Measurements from ENCODE around the gene HECTD4. TPM values are rescaled to one million over a fixed set of nuclear protein-coding genes. Genes with fewer than 3 reads are reported as not detected.

The HECTD4 gene
- total and polyA plus RNA-seq, 2 experiments from 2014 or later: 29.4 to 33.7 TPM

DNA sequence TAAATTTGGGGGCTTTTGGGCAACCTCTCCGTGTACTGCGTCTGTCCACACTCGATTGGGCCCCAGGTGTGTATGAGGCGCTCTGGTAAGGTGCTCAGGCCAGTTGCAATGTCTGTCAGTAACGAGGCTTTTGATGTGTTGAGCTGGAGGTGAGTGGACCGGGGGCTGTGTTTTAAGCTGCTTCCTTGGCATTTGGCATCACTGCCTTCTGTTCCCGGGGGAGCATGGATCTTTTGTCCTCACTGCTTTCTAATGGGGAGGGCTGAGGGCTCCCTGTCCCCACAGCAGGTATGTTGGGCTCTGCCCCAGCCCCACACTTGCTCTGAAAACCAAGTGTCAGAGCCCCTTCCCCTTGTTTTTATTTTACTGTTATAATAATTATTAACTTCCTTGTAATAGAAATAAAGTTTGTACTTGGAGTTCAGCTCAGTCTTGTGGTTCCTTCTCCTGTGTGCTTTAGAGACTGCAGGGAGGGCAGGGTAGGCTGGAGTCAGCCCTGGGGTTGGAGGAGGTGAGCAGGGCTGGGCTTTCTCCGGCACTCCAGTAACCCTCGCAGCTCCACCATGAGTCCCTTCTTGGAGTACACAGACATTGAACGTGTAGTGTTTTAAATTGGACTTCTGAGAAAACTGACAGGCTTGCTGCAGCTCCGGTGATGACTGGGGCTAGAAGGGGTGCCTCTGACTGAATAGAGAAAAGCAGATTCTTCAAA lies 228.9 kb downstream of the HECTD4 start:
- peaks cover 35% of the 10 kb centered on the region for H3K36me3 ChIP-seq
- H3K27ac ChIP-seq: peak overlapping the region; percentile 34
- DNase-seq (ENCODE audit: low read depth in 1 of 2, low spot score in 1 of 2): no peak
- no peak overlapping the region for H3K4me3 ChIP-seq
- no peaks in the 10 kb centered on the region for H3K4me1 ChIP-seq (ENCODE audit: low read depth)
- TF ChIP-seq, protein P1, sequence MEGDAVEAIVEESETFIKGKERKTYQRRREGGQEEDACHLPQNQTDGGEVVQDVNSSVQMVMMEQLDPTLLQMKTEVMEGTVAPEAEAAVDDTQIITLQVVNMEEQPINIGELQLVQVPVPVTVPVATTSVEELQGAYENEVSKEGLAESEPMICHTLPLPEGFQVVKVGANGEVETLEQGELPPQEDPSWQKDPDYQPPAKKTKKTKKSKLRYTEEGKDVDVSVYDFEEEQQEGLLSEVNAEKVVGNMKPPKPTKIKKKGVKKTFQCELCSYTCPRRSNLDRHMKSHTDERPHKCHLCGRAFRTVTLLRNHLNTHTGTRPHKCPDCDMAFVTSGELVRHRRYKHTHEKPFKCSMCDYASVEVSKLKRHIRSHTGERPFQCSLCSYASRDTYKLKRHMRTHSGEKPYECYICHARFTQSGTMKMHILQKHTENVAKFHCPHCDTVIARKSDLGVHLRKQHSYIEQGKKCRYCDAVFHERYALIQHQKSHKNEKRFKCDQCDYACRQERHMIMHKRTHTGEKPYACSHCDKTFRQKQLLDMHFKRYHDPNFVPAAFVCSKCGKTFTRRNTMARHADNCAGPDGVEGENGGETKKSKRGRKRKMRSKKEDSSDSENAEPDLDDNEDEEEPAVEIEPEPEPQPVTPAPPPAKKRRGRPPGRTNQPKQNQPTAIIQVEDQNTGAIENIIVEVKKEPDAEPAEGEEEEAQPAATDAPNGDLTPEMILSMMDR (IDR thresholded peaks at IDR 0.05; ENCODE audit: low read depth, low read length): no peak
- H3K27me3 ChIP-seq: no peaks in the 10 kb centered on the region
- H3K9me3 ChIP-seq (ENCODE audit: low read depth): no peaks in the 10 kb centered on the region

DNA sequence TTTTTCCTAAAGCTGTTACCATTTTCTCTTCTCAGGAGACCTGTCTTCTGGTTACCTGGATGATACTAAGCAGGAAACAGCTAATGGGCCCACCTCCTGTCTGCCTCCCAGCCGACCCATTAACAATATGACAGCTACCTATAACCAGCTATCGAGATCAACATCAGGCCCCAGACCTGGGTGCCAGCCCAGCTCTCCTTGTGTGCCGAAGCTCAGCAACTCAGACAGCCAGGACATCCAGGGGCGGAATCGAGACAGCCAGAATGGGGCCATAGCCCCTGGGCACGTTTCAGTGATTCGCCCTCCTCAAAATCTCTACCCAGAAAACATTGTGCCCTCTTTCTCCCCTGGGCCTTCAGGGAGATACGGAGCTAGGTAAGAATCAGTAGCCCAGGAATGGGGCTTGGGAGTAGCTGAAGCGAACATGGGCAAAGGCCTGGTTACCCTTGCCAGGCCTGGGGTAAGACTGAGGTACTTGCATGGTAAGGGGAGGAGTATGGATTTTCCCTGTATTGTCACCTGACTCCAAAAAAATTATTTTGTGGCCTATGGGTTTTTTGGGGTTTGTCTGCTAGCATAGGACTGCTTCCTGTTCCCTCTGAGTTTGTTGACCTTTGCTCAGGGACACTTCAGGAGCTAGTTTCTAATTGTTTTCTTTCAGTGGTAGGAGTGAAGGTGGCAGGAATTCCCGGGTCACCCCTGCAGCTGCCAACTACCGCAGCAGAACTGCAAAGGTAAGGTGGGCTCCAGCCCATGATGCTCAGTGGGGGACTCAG lies 230.3 kb downstream of the HECTD4 start:
- H3K9me3 ChIP-seq (ENCODE audit: low read depth): no peaks in the 10 kb centered on the region
- no peaks in the 10 kb centered on the region for H3K27me3 ChIP-seq
- no peak overlapping the region for H3K27ac ChIP-seq
- no peaks in the 10 kb centered on the region for H3K4me1 ChIP-seq (ENCODE audit: low read depth)
- DNase-seq (ENCODE audit: low read depth in 1 of 2, low spot score in 1 of 2): no peak
- peaks cover 46% of the 10 kb centered on the region for H3K36me3 ChIP-seq
- no peak overlapping the region for H3K4me3 ChIP-seq
- TF ChIP-seq, protein P1 (IDR thresholded peaks at IDR 0.05; ENCODE audit: low read depth, low read length): no peak

DNA sequence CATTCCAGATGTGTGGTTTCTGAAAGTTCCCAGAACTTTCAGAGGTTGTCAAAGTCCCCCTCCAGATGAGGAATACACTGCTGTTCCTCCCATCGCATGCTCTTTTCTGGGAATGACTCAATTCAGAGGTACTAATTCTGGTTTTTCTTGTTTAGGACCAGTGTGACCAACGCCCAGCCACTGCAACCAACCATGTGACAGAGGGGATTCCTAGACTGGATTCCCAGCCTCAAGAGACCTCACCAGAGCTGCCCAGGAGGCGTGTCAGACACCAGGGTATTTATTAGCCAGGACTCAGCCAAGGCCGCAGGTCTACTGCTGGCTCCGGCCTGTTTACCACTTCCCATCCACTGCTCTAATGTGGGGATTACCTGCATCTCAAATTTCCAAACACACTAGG lies 232.6 kb downstream of the HECTD4 start:
- TF ChIP-seq, protein P1 (IDR thresholded peaks at IDR 0.05; ENCODE audit: low read depth, low read length): no peak
- H3K4me1 ChIP-seq (ENCODE audit: low read depth): no peaks in the 10 kb centered on the region
- peaks cover 52% of the 10 kb centered on the region for H3K36me3 ChIP-seq
- no peaks in the 10 kb centered on the region for H3K27me3 ChIP-seq
- DNase-seq (ENCODE audit: low read depth in 1 of 2, low spot score in 1 of 2): no peak
- H3K4me3 ChIP-seq: no peak overlapping the region
- no peaks in the 10 kb centered on the region for H3K9me3 ChIP-seq (ENCODE audit: low read depth)
- H3K27ac ChIP-seq: no peak overlapping the region

DNA sequence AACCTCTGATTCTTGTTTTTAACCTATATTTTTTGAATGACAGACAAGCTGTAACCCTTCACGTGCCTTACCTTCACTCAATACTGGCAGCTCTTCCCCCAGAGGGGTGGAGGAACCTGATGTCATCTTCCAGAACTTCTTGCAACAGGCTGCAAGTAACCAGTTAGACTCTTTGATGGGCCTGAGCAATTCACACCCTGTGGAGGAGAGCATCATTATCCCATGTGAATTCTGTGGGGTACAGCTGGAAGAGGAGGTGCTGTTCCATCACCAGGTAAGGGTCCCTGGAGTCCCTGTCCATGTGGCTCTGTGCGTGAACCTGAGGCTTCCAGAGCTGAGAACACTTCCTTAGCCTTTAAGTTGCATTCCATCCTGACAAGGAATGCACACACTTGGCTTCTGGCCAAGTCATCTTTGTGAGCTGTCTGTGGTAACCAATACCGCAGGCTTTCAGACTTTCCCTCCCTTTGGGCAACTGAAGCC lies 234.2 kb downstream of the HECTD4 start:
- DNase-seq (ENCODE audit: low read depth in 1 of 2, low spot score in 1 of 2): peak in 1 of 2 donors; percentile 86
- TF ChIP-seq, protein P1 (IDR thresholded peaks at IDR 0.05; ENCODE audit: low read depth, low read length): no peak
- Histone ChIP-seq H3K9me3 (ENCODE audit: low read depth) (no peaks in the 10 kb centered on the region), H3K36me3 (peaks cover 59% of the 10 kb centered on the region), H3K4me1 (ENCODE audit: low read depth) (no peaks in the 10 kb centered on the region), H3K4me3 (no peak overlapping the region), H3K27ac (no peak overlapping the region), H3K27me3 (no peaks in the 10 kb centered on the region)

DNA sequence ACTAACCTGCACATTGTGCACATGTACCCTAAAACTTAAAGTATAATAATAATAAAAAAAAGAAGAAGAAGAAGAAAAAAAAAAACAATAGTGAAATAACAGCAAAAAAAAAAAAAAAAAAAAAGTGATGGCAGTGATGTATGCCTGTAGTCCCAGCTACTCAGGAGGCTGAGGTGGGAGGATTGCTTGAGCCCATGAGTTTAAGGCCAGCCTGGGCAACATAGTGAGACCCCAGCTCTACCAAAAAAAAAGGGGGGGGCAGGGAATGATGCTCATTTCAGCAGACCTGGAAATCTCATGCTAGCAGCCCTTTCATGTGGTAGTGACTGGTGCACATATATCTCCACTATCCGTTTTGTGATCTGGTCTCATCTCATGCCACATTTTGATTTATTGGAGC lies 236.1 kb downstream of the HECTD4 start:
- H3K9me3 ChIP-seq (ENCODE audit: low read depth): no peaks in the 10 kb centered on the region
- peaks cover 58% of the 10 kb centered on the region for H3K36me3 ChIP-seq
- no peak overlapping the region for H3K4me3 ChIP-seq
- TF ChIP-seq, protein P1 (IDR thresholded peaks at IDR 0.05; ENCODE audit: low read depth, low read length): no peak
- no peak overlapping the region for H3K27ac ChIP-seq
- DNase-seq (ENCODE audit: low read depth in 1 of 2, low spot score in 1 of 2): no peak
- no peaks in the 10 kb centered on the region for H3K4me1 ChIP-seq (ENCODE audit: low read depth)
- H3K27me3 ChIP-seq: no peaks in the 10 kb centered on the region
